ENCODE results near the gene HOOK2. TPM values are rescaled to one million over a fixed set of nuclear protein-coding genes. Genes with fewer than 3 reads are reported as not detected.

HOOK2 gene
- total and polyA plus RNA-seq, 2 experiments from 2014 or later: 70.5 to 113 TPM

GRCh38 chr19:12796146-12797071 is 21.1 kb upstream of the HOOK2 start:
- H2AFZ ChIP-seq: no peak overlapping the region
- no peak overlapping the region for H3K4me3 ChIP-seq
- H4K20me1 ChIP-seq (ENCODE audit: insufficient read depth, poor library complexity, severe bottlenecking): peaks cover 16% of the 10 kb centered on the region
- H3K27ac ChIP-seq: peak overlapping the region; percentile 55
- no peaks in the 10 kb centered on the region for H3K27me3 ChIP-seq
- peak; percentile 87 for TF ChIP-seq CTCF (IDR thresholded peaks at IDR 0.05; ENCODE audit: poor library complexity)
- no peak for TF ChIP-seq EZH2 (IDR thresholded peaks at IDR 0.05; ENCODE audit: borderline replicate concordance)
- DNase-seq (ENCODE audit: low spot score): peak; percentile 90
- no peaks in the 10 kb centered on the region for H3K9me3 ChIP-seq (ENCODE audit: low read depth)
- H3K4me1 ChIP-seq (ENCODE audit: insufficient read depth): peaks cover 18% of the 10 kb centered on the region
- WGBS (ENCODE audit: low lambda C conversion rate, missing lambda C conversion rate): 17% methylated on average over 18 of the region's 18 CpGs
- no peaks in the 10 kb centered on the region for H3K36me3 ChIP-seq (replicated peaks; ENCODE audit: insufficient read depth, low read depth)
- H3K79me2 ChIP-seq: peaks cover 40% of the 10 kb centered on the region
- H3K4me2 ChIP-seq: peak overlapping the region; percentile 58
- no peaks in the 10 kb centered on the region for H3K9me2 ChIP-seq (replicated peaks; ENCODE audit: insufficient read depth)

GRCh38 chr19:12794971-12795381 is 19.6 kb upstream of the HOOK2 start:
- DNase-seq (ENCODE audit: low spot score): no peak
- H3K9me3 ChIP-seq (ENCODE audit: low read depth): no peaks in the 10 kb centered on the region
- TF ChIP-seq CTCF (IDR thresholded peaks at IDR 0.05; ENCODE audit: poor library complexity) (no peak), EZH2 (IDR thresholded peaks at IDR 0.05; ENCODE audit: borderline replicate concordance) (no peak), EZH2phosphoT487 (IDR thresholded peaks at IDR 0.05; ENCODE audit: low read depth, severe bottlenecking, unreplicated experiment) (no peak)
- WGBS (ENCODE audit: low lambda C conversion rate, missing lambda C conversion rate): 85% methylated on average over 9 of the region's 9 CpGs
- no peaks in the 10 kb centered on the region for H3K27me3 ChIP-seq
- peaks cover 26% of the 10 kb centered on the region for H3K79me2 ChIP-seq
- H3K36me3 ChIP-seq (replicated peaks; ENCODE audit: insufficient read depth, low read depth): no peaks in the 10 kb centered on the region
- peaks cover 16% of the 10 kb centered on the region for H3K4me1 ChIP-seq (ENCODE audit: insufficient read depth)
- H3K27ac ChIP-seq: peak overlapping the region; percentile 99
- H3K4me2 ChIP-seq: no peak overlapping the region
- no peak overlapping the region for H3K4me3 ChIP-seq
- peaks cover 10% of the 10 kb centered on the region for H4K20me1 ChIP-seq (ENCODE audit: insufficient read depth, poor library complexity, severe bottlenecking)
- no peaks in the 10 kb centered on the region for H3K9me2 ChIP-seq (replicated peaks; ENCODE audit: insufficient read depth)
- H2AFZ ChIP-seq: no peak overlapping the region

GRCh38 chr19:12794196-12794941 is 19.0 kb upstream of the HOOK2 start:
- H3K27me3 ChIP-seq: no peaks in the 10 kb centered on the region
- no peak overlapping the region for H2AFZ ChIP-seq
- no peaks in the 10 kb centered on the region for H3K36me3 ChIP-seq (replicated peaks; ENCODE audit: insufficient read depth, low read depth)
- TF ChIP-seq EZH2phosphoT487 (IDR thresholded peaks at IDR 0.05; ENCODE audit: low read depth, severe bottlenecking, unreplicated experiment) (no peak), CTCF (IDR thresholded peaks at IDR 0.05; ENCODE audit: poor library complexity) (no peak), EZH2 (IDR thresholded peaks at IDR 0.05; ENCODE audit: borderline replicate concordance) (no peak)
- H3K9me2 ChIP-seq (replicated peaks; ENCODE audit: insufficient read depth): no peaks in the 10 kb centered on the region
- peak overlapping the region; percentile 84 for H3K4me2 ChIP-seq
- H3K79me2 ChIP-seq: peaks cover 20% of the 10 kb centered on the region
- H3K4me1 ChIP-seq (ENCODE audit: insufficient read depth): peaks cover 14% of the 10 kb centered on the region
- 73% methylated on average over 7 of the region's 7 CpGs for WGBS (ENCODE audit: low lambda C conversion rate, missing lambda C conversion rate)
- no peak for DNase-seq (ENCODE audit: low spot score)
- H4K20me1 ChIP-seq (ENCODE audit: insufficient read depth, poor library complexity, severe bottlenecking): peaks cover 10% of the 10 kb centered on the region
- no peaks in the 10 kb centered on the region for H3K9me3 ChIP-seq (ENCODE audit: low read depth)
- peak overlapping the region; percentile 99 for H3K27ac ChIP-seq
- peak overlapping the region; percentile 12 for H3K4me3 ChIP-seq
